Karpas-422 (cell line): ENCODE measurements around the gene ABHD4. TPM values are rescaled to one million over a fixed set of nuclear protein-coding genes. Genes with fewer than 3 reads are reported as not detected.

Experiments
- DNase-seq: peaks from one replicate; pipeline ENCODE4 v3.0.0-alpha.2; 2015
- H2AFZ ChIP-seq: fragments of 200-600 bp; sonication (generic); 2 replicates; pipeline ENCODE4 v1.6.1; 2014; ENCODE audit warnings: antibody characterized with exemption, low read length, mixed read lengths
- H3K27ac ChIP-seq: fragments of 200-600 bp; sonication (generic); 2 replicates; pipeline ENCODE4 v1.5.1; 2014; ENCODE audit warnings: mild to moderate bottlenecking, low read length, moderate library complexity
- H3K27me3 ChIP-seq: fragments of 200-600 bp; sonication (generic); 2 replicates; pipeline ENCODE4 v1.6.1; 2014; ENCODE audit warnings: low read length, mixed read lengths
- H3K36me3 ChIP-seq: fragments of 200-600 bp; sonication (generic); 2 replicates; pipeline ENCODE4 v1.6.1; 2014; ENCODE audit warnings: low read length, mixed read lengths; ENCODE audit not compliant: insufficient read depth
- H3K4me1 ChIP-seq: fragments of 200-600 bp; sonication (generic); 2 replicates; pipeline ENCODE4 v1.6.1; 2014; ENCODE audit warnings: mild to moderate bottlenecking, low read length, mixed read lengths
- H3K4me2 ChIP-seq: fragments of 200-600 bp; sonication (generic); 2 replicates; pipeline ENCODE4 v1.6.1; 2014; ENCODE audit warnings: low read length, low read depth, mild to moderate bottlenecking; ENCODE audit not compliant: poor library complexity, severe bottlenecking
- H3K4me3 ChIP-seq: fragments of 200-600 bp; sonication (generic); 2 replicates; pipeline ENCODE4 v1.5.1; 2014; ENCODE audit warnings: mild to moderate bottlenecking, antibody characterized with exemption, low read length, mixed read lengths
- H3K79me2 ChIP-seq: fragments of 200-600 bp; sonication (generic); 2 replicates; pipeline ENCODE4 v1.6.1; 2014; ENCODE audit warnings: mild to moderate bottlenecking, low read length, mixed read lengths
- H3K9ac ChIP-seq: fragments of 200-600 bp; sonication (generic); 2 replicates; pipeline ENCODE4 v1.6.0; 2014; ENCODE audit warnings: low read length
- H3K9me2 ChIP-seq: fragments of 200-600 bp; sonication (generic), shearing (Covaris generic); replicated peaks from 2 replicates; pipeline ENCODE4 v1.6.0; 2014; ENCODE audit warnings: mild to moderate bottlenecking, low read length, moderate library complexity; ENCODE audit not compliant: insufficient read depth
- H3K9me3 ChIP-seq: fragments of 300-700, 200-600 bp; sonication (generic); 2 replicates; pipeline ENCODE4 v1.6.1; 2014; ENCODE audit warnings: low read length, mixed read lengths
- H4K20me1 ChIP-seq: fragments of 200-600 bp; sonication (generic); 2 replicates; pipeline ENCODE4 v1.6.1; 2014; ENCODE audit warnings: mild to moderate bottlenecking, antibody characterized with exemption, low read length, low read depth; ENCODE audit not compliant: insufficient read depth
- total RNA-seq: library from RNA; depleted of rRNA; stranded (reverse); fragments of >200 nt; shearing (Covaris generic); gene quantifications from 2 replicates; pipeline ENCODE4 v1.2.3, GENCODE V29; 2014; ENCODE audit warnings: low replicate concordance

ABHD4 gene
- total RNA-seq, 1 experiment from 2014 or later, result 6.1 TPM

DNA sequence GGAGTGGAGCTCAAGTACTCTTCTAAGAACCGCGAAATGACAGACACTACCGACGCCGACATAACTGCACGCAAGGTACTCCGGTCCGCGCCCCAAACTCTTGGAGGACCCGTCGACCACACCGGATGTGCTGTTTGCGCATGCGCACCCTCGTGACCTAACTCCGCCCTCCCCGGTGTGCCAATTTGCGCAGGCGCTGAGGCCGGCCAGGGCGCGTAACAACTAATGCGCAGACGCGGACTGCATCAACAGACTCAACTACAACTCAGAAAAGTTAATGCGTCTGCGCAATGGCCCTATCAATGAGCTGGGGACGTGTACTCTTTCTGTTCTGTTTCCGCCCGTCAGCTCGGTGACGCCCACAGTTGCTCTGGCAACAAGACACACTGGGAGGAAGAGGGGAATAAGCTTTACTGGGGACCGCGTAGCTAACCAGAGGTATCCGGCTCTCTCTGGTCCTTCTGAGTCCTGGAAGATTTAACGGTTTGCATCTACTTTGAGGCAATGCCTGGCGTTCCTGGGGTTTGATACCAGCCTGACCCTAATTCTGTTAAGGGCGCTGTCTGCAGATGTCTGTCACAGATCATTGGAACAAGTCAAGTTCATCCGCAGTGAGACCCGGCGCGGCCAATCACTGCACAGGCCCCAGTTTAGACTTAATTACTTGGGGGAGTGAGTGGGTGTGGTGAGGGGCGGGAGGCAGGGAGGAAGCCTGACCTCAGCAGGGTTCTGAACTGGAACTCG, 8.8 kb upstream of the ABHD4 start, which contains the start of gene DAD1:
DAD1 (minus strand) TSS at position 129 of the 744 bp plus-strand sequence; CDS start at position 62, 67 bp downstream.
- peak; percentile 100 for DNase-seq
- no peaks in the 10 kb centered on the region for H3K9me2 ChIP-seq
- no peaks in the 10 kb centered on the region for H3K27me3 ChIP-seq
- H3K9ac ChIP-seq, result peak within 1 kb of the TSS; percentile 81
- H3K27ac ChIP-seq, result peak within 1 kb of the TSS; percentile 53
- H3K36me3 ChIP-seq, result peaks cover 5% of the 10 kb centered on the region; the same call in 1 of the 2 replicates
- no peaks in the 10 kb centered on the region for H3K9me3 ChIP-seq
- no peaks in the 10 kb centered on the region for H4K20me1 ChIP-seq
- peaks cover 44% of the 10 kb centered on the region for H3K79me2 ChIP-seq
- H3K4me3 ChIP-seq, result peak within 1 kb of the TSS; percentile 83
- peak within 1 kb of the TSS; percentile 92 for H3K4me2 ChIP-seq
- peak within 1 kb of the TSS; percentile 87 for H2AFZ ChIP-seq
- H3K4me1 ChIP-seq, result peaks cover 73% of the 10 kb centered on the region

GRCh38 chr14:22593189-22593588, 4.9 kb upstream of the ABHD4 start:
- no peaks in the 10 kb centered on the region for H3K27me3 ChIP-seq
- peaks cover 48% of the 10 kb centered on the region for H3K4me1 ChIP-seq
- peaks cover 8% of the 10 kb centered on the region for H3K79me2 ChIP-seq
- no peak overlapping the region for H3K27ac ChIP-seq
- DNase-seq, result no peak
- no peaks in the 10 kb centered on the region for H3K9me2 ChIP-seq
- H2AFZ ChIP-seq, result peak overlapping the region; percentile 35; the same call in 1 of the 2 replicates
- H3K9ac ChIP-seq, result 0 out of 2 replicates have a peak overlapping the region, but pooled peaks have one; percentile 9
- H3K4me3 ChIP-seq, result no peak overlapping the region
- H4K20me1 ChIP-seq, result no peaks in the 10 kb centered on the region
- no peaks in the 10 kb centered on the region for H3K36me3 ChIP-seq
- no peak overlapping the region for H3K4me2 ChIP-seq
- H3K9me3 ChIP-seq, result no peaks in the 10 kb centered on the region

- peaks cover 49% of the 10 kb centered on the region for H3K4me1 ChIP-seq
- H3K9ac ChIP-seq, result no peak overlapping the region
- no peak overlapping the region for H3K4me2 ChIP-seq
- no peaks in the 10 kb centered on the region for H3K27me3 ChIP-seq
- H3K9me3 ChIP-seq, result no peaks in the 10 kb centered on the region
- H3K36me3 ChIP-seq, result no peaks in the 10 kb centered on the region
- no peak overlapping the region for H2AFZ ChIP-seq
- H3K4me3 ChIP-seq, result no peak overlapping the region
- no peaks in the 10 kb centered on the region for H3K9me2 ChIP-seq
- no peaks in the 10 kb centered on the region for H4K20me1 ChIP-seq
- no peak overlapping the region for H3K27ac ChIP-seq
- peaks cover 4% of the 10 kb centered on the region for H3K79me2 ChIP-seq
- no peak for DNase-seq
These were observed 4.5 kb upstream of the ABHD4 start for GRCh38 chr14:22593601-22594000.

DNA sequence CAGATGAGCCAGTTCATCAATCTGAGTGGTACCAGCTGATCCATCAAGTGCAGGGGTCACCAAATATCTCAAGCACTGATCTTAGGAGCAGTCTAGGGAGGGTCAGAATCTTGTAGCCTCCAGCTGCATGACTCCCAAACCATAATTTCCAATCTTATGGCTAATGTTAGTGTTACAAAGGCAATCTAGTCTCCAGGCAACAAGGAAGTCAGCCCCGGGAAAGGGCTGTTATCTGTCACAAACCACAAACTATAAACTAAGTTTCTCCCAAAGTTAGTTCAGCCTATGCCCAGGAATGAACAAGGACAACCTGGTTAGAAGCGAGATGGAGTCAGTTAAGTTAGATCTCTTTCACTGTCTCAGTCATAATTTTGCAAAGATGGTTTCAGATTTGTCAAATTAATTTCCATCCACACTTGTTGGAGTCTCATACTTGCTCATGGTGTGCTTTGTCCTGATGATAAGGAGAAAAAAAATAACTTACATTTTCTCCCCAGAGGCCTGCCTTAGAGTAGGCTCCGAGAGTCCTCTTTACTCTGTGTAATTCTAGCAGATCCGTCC, 3.9 kb upstream of the ABHD4 start:
- no peak overlapping the region for H2AFZ ChIP-seq
- no peaks in the 10 kb centered on the region for H4K20me1 ChIP-seq
- no peak overlapping the region for H3K4me3 ChIP-seq

DNA sequence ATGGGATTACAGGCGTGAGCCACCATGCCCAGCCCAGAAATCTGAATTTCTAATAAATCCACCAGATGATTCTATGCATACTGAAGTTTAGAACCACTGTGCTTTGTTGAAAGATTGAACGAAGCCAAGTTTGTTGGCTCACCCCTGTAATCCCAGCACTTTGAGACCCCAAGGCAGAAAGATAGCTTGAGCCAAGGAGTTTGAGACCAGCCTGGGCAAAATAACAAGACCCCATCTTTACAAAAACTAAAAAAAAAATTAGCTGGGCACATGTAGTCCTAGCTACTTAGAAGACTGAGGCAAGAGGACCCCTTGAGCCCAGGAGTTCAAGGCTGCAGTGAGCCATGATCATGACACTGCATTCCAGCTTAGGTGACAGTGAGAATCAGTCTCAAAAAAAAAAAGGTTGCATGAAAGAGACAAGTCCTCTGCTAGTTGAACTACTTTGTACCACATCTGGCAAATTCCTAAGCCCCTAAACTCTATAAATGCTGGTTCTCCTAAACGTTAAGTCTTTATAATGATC, 1.7 kb upstream of the ABHD4 start:
- no peaks in the 10 kb centered on the region for H3K9me2 ChIP-seq
- H3K27me3 ChIP-seq, result no peaks in the 10 kb centered on the region
- no peaks in the 10 kb centered on the region for H3K79me2 ChIP-seq
- H3K36me3 ChIP-seq, result no peaks in the 10 kb centered on the region
- no peaks in the 10 kb centered on the region for H3K9me3 ChIP-seq
- H3K4me2 ChIP-seq, result no peak overlapping the region
- H3K4me3 ChIP-seq, result no peak overlapping the region
- DNase-seq, result no peak
- no peak overlapping the region for H3K27ac ChIP-seq
- peaks cover 54% of the 10 kb centered on the region for H3K4me1 ChIP-seq
- H4K20me1 ChIP-seq, result no peaks in the 10 kb centered on the region
- no peak overlapping the region for H2AFZ ChIP-seq
- H3K9ac ChIP-seq, result no peak overlapping the region

More for the DNA sequence above, 3.9 kb upstream of the ABHD4 start:
- no peak overlapping the region for H3K9ac ChIP-seq
- H3K4me2 ChIP-seq, result no peak overlapping the region
- no peaks in the 10 kb centered on the region for H3K9me2 ChIP-seq
- H3K79me2 ChIP-seq, result no peaks in the 10 kb centered on the region
- no peak for DNase-seq
- no peaks in the 10 kb centered on the region for H3K36me3 ChIP-seq
- H3K9me3 ChIP-seq, result no peaks in the 10 kb centered on the region
- H3K4me1 ChIP-seq, result peaks cover 56% of the 10 kb centered on the region
- H3K27ac ChIP-seq, result no peak overlapping the region
- no peaks in the 10 kb centered on the region for H3K27me3 ChIP-seq

- Histone ChIP-seq H3K79me2 (no peaks in the 10 kb centered on the region), H3K9me3 (no peaks in the 10 kb centered on the region), H3K9ac (no peak overlapping the region; the same call in 1 of the 2 replicates), H3K4me2 (peak overlapping the region; percentile 95), H3K4me3 (peak overlapping the region; percentile 83; the same call in 1 of the 2 replicates), H2AFZ (peak overlapping the region; percentile 92), H3K9me2 (no peaks in the 10 kb centered on the region), H3K27me3 (no peaks in the 10 kb centered on the region), H3K36me3 (no peaks in the 10 kb centered on the region), H4K20me1 (no peaks in the 10 kb centered on the region), H3K27ac (no peak overlapping the region), H3K4me1 (peaks cover 46% of the 10 kb centered on the region)
- no peak for DNase-seq
These were observed 835 bp upstream of the ABHD4 start for GRCh38 chr14:22597265-22597664.

DNA sequence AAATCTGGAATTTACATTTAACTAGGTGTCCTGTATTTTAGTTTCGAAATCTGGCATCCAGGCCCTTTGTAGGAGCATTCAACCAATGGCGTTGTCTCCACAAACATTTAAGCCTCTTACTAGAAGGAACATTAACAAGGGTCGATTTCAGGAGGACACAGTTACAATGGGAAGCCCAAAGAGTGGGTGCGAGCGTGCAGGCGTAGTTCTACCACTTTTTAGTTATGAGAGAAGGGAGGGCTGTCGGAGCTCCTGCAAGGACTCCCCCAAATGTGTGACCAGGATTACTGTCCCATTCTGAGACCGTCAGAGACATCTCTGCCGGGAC, 365 bp upstream of the ABHD4 start:
- H3K4me1 ChIP-seq, result peaks cover 41% of the 10 kb centered on the region
- peak overlapping the region; percentile 95 for H3K4me2 ChIP-seq
- H3K9me3 ChIP-seq, result no peaks in the 10 kb centered on the region
- H3K9me2 ChIP-seq, result no peaks in the 10 kb centered on the region
- no peak for DNase-seq
- H3K79me2 ChIP-seq, result no peaks in the 10 kb centered on the region
- H3K36me3 ChIP-seq, result no peaks in the 10 kb centered on the region
- H3K27me3 ChIP-seq, result no peaks in the 10 kb centered on the region
- no peaks in the 10 kb centered on the region for H4K20me1 ChIP-seq
- H3K27ac ChIP-seq, result no peak overlapping the region
- peak overlapping the region; percentile 80 for H3K9ac ChIP-seq
- H2AFZ ChIP-seq, result peak overlapping the region; percentile 92
- peak overlapping the region; percentile 83 for H3K4me3 ChIP-seq

DNA sequence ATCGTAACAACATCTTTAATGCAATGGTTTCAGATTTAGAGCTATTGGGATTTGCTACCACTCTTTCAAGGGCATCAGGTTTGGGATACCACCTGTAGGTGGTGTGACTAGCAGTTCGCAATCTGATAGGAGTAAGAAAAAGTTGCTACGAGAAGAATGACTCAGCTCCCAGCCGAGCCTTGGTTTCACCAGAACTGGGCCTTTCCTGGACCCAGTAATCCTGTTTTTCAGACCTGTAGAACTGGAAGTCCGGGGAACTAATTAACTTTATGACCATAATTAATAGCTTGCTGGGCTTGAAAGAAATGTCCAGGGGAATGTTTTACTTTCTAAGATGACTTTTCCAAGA, 770 bp downstream of the ABHD4 start:
- Histone ChIP-seq H2AFZ (peak overlapping the region; percentile 92), H3K4me3 (peak overlapping the region; percentile 83)

More for the DNA sequence above, 770 bp downstream of the ABHD4 start:
- H3K4me1 ChIP-seq, result peaks cover 31% of the 10 kb centered on the region
- peak; percentile 54 for DNase-seq
- H3K27ac ChIP-seq, result no peak overlapping the region
- H3K27me3 ChIP-seq, result no peaks in the 10 kb centered on the region
- no peaks in the 10 kb centered on the region for H3K9me3 ChIP-seq
- H4K20me1 ChIP-seq, result no peaks in the 10 kb centered on the region
- H3K9ac ChIP-seq, result peak overlapping the region; percentile 80
- H3K36me3 ChIP-seq, result no peaks in the 10 kb centered on the region
- H3K4me2 ChIP-seq, result peak overlapping the region; percentile 95
- no peaks in the 10 kb centered on the region for H3K9me2 ChIP-seq
- H3K79me2 ChIP-seq, result no peaks in the 10 kb centered on the region
